ENCODE data around the gene ACTL8. TPM values are rescaled to one million over a fixed set of nuclear protein-coding genes. Genes with fewer than 3 reads are reported as not detected.

The ACTL8 gene, protein sequence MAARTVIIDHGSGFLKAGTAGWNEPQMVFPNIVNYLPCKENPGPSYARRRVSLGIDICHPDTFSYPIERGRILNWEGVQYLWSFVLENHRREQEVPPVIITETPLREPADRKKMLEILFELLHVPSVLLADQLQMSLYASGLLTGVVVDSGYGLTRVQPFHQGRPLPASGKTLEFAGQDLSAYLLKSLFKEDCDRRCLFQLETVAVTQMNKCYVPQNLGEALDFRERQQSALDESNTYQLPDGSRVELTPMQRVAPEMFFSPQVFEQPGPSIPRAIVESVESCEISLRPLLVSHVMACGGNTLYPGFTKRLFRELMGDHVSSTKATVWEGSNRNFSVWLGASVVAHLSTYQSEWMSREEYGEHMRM
- not detected in 2 replicates for total RNA-seq

- intact Hi-C loops (cut with micrococcal nuclease), result no loop called here
Measured at GRCh38 chr1:17755120-17755519, at the start of gene ACTL8. Gene ACTL8 (plus strand): TSS chr1:17755333. CDS start chr1:17823009, 67,676 bp downstream.

DNA sequence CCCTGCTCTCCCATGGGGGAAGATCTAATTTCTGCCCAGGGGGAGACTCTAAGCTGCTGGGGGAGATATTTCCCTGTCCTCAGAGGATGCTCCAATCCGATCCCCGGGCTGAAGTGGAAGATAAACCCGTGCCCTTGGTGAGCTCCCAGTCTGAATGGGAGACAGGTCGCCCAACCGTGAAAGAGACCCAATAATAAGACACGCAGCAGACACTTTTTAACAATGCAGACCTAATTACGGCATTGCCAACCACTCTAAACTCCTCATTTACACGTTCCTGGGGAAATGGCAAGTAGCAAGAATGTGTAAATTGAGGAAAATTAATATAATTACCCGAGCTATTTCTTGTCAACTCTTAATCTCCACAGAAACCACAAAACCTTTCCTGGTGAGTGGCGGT is 48.7 kb upstream of the ACTL8 start:
- intact Hi-C loops (cut with micrococcal nuclease), result no loop called here

- intact Hi-C loops (cut with micrococcal nuclease), result no loop called here
Measured at GRCh38 chr1:17709981-17710380, 45.2 kb upstream of the ACTL8 start.

- intact Hi-C loops (cut with micrococcal nuclease), result no loop called here
Measured at GRCh38 chr1:17710889-17711576, 44.1 kb upstream of the ACTL8 start.

GRCh38 chr1:17711577-17711910 is 43.6 kb upstream of the ACTL8 start:
- intact Hi-C loops (cut with micrococcal nuclease), result no loop called here

DNA sequence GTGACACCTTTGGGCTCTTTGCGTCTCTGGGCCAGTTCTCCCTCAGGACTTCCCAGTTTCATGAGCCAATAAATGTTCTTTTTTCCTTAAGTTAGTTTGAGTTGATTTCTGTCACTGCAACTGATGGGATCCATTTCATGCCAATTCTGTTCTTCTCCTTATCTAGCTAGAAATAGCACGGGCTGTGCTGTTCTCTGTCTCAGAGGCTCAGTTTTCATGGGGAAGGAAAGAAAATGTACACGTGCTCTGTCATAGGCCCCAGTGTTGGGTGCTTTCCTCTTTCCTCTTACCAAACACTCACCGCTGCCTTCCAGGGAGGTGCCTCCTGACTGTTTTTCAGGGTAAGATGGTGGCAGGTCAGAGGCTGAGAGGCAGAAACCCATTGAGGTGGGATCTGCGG is 43.2 kb upstream of the ACTL8 start:
- intact Hi-C loops (cut with micrococcal nuclease), result no loop called here

DNA sequence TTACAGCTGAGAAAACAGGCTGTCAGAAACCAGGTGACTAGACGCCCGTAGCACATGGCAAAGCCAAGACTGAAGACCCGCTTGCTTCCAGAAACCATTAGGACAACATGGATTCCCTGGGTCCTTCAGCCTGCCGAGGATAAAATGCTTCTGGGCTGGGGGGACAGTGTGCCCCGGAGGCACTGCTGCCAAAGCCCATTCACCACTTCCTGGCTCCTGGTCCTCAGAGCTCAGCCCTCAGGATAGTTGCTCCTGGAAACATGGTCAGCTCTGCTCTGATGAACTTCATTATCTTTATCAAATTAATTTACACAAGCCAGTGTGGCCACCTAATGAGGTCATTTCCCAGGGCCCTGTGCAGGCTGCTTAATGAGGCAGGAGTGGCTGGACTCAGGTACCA is 41.1 kb upstream of the ACTL8 start:
- intact Hi-C loops (cut with micrococcal nuclease), result no loop called here

DNA sequence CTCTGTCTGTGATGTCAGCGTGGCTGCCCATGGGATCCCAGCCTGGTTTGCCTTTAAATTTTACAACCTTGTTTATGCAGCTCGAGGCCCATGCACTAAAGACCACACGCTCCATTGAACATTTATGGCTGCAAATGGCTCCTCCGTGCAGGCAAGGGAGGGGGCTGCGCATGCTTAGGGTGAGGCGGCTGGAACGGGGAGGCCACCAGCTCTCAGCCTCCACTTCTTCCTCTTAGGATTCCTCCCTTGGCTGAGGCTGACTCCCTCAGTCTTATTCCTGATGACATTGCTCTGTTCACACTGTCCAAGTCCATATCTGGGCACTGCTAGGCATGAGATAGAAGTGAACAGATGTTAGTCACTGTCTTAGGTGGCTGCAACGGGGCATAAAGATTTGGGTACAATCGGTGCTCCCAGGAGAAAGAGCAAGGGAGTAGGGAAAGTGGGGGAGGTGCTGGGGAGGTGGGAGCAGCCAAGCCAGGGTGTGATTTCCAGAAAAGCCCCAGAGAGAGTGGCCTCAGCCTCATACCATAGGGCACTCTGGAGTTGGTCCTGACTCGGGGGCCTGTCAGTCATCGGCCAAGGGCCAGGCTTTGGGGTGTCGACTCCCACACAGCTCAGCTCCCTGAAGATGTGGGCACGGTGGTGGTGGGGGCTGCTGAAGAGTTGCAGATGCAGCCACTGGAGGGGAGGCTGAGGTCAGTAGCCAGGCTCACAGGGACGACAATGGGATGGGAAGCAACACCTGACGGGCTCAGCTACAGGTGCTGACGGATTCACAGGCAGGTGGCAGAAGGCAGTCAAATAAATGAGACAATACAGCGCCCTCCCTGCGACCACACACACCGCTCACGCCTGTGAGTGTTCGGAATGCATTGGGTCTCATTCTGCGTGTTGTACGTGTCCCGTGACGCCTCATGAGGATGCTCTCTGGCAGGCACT is 37.3 kb upstream of the ACTL8 start:
- intact Hi-C loops (cut with micrococcal nuclease), result no loop called here

DNA sequence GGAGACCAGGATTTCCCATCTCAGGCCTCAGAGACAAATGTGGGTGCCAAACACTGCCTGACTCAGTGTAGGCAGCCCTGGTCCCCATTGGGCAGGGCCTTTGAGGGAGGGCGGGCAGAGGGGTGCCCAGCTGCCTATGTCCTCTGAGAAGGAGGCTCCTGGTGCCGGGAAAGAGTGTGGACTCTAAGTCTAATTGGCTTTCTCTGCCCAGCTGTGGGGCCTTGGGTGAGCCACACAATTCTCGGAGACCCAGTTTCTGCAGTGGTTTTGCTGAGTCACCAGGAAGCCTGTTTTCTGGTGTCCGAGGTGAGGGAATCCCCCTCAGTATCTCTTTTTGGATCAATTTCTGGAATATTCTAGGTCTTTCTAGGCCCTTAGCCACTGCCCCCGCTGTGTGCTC is 35.3 kb upstream of the ACTL8 start:
- intact Hi-C loops (cut with micrococcal nuclease), result no loop called here

- intact Hi-C loops (cut with micrococcal nuclease), result no loop called here
Measured at GRCh38 chr1:17721444-17721843, 33.7 kb upstream of the ACTL8 start.

DNA sequence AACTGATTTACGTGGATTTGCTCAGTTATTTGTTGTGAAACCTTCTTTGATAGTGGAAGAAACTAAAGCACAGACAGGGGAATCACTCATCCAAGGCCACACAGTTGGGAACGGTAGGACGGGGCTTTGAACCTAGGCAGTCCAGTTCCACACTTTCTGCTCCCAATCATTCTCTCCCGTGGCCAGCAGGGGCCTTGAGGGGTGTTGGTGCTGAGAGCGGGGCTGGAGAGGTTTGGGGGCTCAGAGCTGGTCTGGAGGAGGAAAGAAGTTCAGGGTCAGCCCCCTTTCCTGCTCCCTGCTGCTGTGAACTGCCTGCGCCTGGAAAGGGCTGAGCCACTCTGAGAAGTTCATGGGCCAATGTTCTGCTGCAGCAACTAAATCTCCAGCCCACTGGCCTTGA is 31.4 kb upstream of the ACTL8 start:
- intact Hi-C loops (cut with micrococcal nuclease), result no loop called here

DNA sequence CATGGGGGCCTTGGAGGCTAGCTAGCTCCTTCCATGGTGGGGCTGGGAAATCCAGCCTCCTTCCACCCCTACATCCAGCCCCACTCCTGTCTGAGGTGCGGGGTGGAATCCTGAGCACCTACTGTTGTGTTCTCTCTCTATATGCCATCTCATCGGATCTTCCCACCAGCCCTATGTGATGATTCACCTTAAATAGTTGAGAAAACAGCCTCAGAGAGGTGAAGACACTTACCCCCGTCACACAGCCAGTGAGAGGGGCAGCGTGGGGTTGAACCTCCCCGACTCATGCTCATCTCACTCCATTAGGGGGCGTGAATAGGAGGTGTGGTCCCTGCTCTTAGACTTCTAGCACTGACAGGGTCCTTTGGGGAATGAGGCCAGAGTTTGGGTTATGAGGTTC is 31.0 kb upstream of the ACTL8 start:
- intact Hi-C loops (cut with micrococcal nuclease), result no loop called here

- intact Hi-C loops (cut with micrococcal nuclease), result no loop called here
Measured at GRCh38 chr1:17725084-17725719, 29.9 kb upstream of the ACTL8 start.

- intact Hi-C loops (cut with micrococcal nuclease), result no loop called here
Measured at GRCh38 chr1:17725811-17726582, 29.1 kb upstream of the ACTL8 start.

DNA sequence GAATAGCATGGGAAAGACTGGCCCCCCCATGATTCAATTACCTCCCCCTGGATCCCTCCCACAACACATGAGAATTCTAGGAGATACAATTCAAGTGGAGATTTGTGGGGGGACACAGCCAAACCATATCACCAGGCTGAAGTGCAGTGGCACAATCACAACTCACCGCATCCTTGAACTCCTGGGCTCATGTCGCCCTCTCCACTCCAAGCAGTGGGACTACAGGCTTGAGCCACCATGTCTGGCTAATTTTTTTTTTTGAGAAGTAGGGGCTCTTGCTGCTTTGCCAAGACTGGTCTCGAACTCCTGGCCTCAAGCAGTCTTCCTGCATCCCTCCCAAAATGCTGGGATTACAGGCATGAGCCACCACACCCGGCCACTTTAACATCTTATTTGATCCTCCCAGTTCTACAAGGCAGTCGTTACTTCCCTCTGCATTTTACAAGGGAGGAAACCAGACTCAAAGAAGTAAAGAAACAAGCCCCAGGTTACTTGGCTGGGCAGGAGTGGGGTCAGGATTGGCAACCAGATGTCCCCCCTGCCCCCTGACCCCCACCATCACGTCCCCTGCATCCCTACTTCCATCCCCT is 26.9 kb upstream of the ACTL8 start:
- intact Hi-C loops (cut with micrococcal nuclease), result no loop called here

- intact Hi-C loops (cut with micrococcal nuclease), result no loop called here
Measured at GRCh38 chr1:17729248-17729647, 25.9 kb upstream of the ACTL8 start.

- intact Hi-C loops (cut with micrococcal nuclease), result no loop called here
Measured at GRCh38 chr1:17729909-17730308, 25.2 kb upstream of the ACTL8 start.

GRCh38 chr1:17731460-17731859 is 23.7 kb upstream of the ACTL8 start:
- intact Hi-C loops (cut with micrococcal nuclease), result no loop called here

GRCh38 chr1:17732475-17732874 is 22.7 kb upstream of the ACTL8 start:
- intact Hi-C loops (cut with micrococcal nuclease), result no loop called here

GRCh38 chr1:17733661-17734060 is 21.5 kb upstream of the ACTL8 start:
- intact Hi-C loops (cut with micrococcal nuclease), result no loop called here

Measured in T-helper 2 cell treated with Interferon-gamma antibody and Interleukin-4, amounts not matched to agents 100 ng/mL and 5 ng/mL, for 36 hours (primary cell).